Cerebellar cortex (tissue), 1 donor: ENCODE measurements around the gene PREP.
"Not testable (repeated sequence)": the region's sequence is repeated elsewhere in the genome, so short reads cannot be mapped to it uniquely, and the experiment has no call there.

ENCODE experiments used
- DNase-seq: peaks from one replicate; pipeline ENCODE4 v3.0.0-alpha.2; 2015; ENCODE audit warnings: low spot score

The PREP gene

GRCh38 chr6:105263685-105264610, 138.9 kb downstream of the PREP start:
- no peak for DNase-seq

- no peak for DNase-seq
These were observed 142.7 kb downstream of the PREP start for GRCh38 chr6:105259913-105260889.

GRCh38 chr6:105258816-105259215, 144.1 kb downstream of the PREP start:
- DNase-seq = no peak

- DNase-seq = no peak
These were observed 145.5 kb downstream of the PREP start for GRCh38 chr6:105257340-105257739.

- no peak for DNase-seq
These were observed 146.3 kb downstream of the PREP start for GRCh38 chr6:105256619-105257018.

- DNase-seq = no peak
These were observed 149.1 kb downstream of the PREP start for GRCh38 chr6:105253787-105254186.

GRCh38 chr6:105251689-105252088, 151.2 kb downstream of the PREP start:
- DNase-seq = no peak

- no peak for DNase-seq
These were observed 152.3 kb downstream of the PREP start for GRCh38 chr6:105250533-105250932.

GRCh38 chr6:105243487-105243886, 159.4 kb downstream of the PREP start:
- no peak for DNase-seq

GRCh38 chr6:105235155-105235554, 167.7 kb downstream of the PREP start:
- no peak for DNase-seq

- not testable (repeated sequence) for DNase-seq
These were observed 171.1 kb downstream of the PREP start for GRCh38 chr6:105231771-105232170.
